Activated T-cell treated with anti-CD3 and anti-CD28 coated beads, Interleukin-2, amount 50 U/mL, for 4 hours (primary cell): ENCODE results near the gene NKAIN2. TPM values are rescaled to one million over a fixed set of nuclear protein-coding genes. Genes with fewer than 3 reads are reported as not detected.
"Not testable (repeated sequence)": the region's sequence is repeated elsewhere in the genome, so short reads cannot be mapped to it uniquely, and the experiment has no call there.

Source experiments
- ATAC-seq, 2 donors: fragments of 200-7000 bp; cut with Tn5 transposase; one replicate each; pipeline ENCODE4 v1.10.0; 2021
- DNase-seq: peaks from one replicate; pipeline ENCODE4 v3.0.0-alpha.2; 2020
- H3K27me3 Mint-ChIP-seq: one replicate; pipeline ENCODE4 v1.8.0; 2021; ENCODE audit warnings: low read depth, mixed read lengths
- H3K36me3 Mint-ChIP-seq: one replicate; pipeline ENCODE4 v1.8.0; 2022; ENCODE audit warnings: mixed read lengths; ENCODE audit not compliant: insufficient read depth
- H3K4me1 Mint-ChIP-seq: one replicate; pipeline ENCODE4 v1.8.0; 2021; ENCODE audit warnings: low read depth, mixed read lengths
- H3K4me3 Mint-ChIP-seq: one replicate; pipeline ENCODE4 v1.8.0; 2021; ENCODE audit warnings: mild to moderate bottlenecking, moderate library complexity, mixed read lengths
- H3K9me3 Mint-ChIP-seq: one replicate; pipeline ENCODE4 v1.8.0; 2021; ENCODE audit warnings: mixed read lengths
- total RNA-seq, 3 donors: library from RNA; stranded (reverse); gene quantifications; one replicate each; pipeline ENCODE4 v1.2.1, GENCODE V29; 2021

The NKAIN2 gene
- total RNA-seq, 3 donors from 2014 or later, result not detected

- Mint-ChIP-seq H3K4me1 (no peaks in the 10 kb centered on the region), H3K9me3 (peaks cover 3% of the 10 kb centered on the region), H3K4me3 (no peak overlapping the region), H3K36me3 (no peaks in the 10 kb centered on the region), H3K27me3 (no peaks in the 10 kb centered on the region)
- DNase-seq (no peak), ATAC-seq (no peak)
Observed at GRCh38 chr6:124524491-124525200, 721.0 kb downstream of the NKAIN2 start.

- H3K4me1 Mint-ChIP-seq, result no peaks in the 10 kb centered on the region
- H3K9me3 Mint-ChIP-seq, result peaks cover 5% of the 10 kb centered on the region
- H3K27me3 Mint-ChIP-seq, result no peaks in the 10 kb centered on the region
- no peaks in the 10 kb centered on the region for H3K36me3 Mint-ChIP-seq
- DNase-seq (no peak), ATAC-seq (no peak)
- no peak overlapping the region for H3K4me3 Mint-ChIP-seq
Observed at GRCh38 chr6:124530926-124531325, 727.3 kb downstream of the NKAIN2 start.

- DNase-seq, result no peak
- ATAC-seq, result no peak
- Mint-ChIP-seq H3K27me3 (no peaks in the 10 kb centered on the region), H3K4me3 (no peak overlapping the region), H3K9me3 (peaks cover 4% of the 10 kb centered on the region), H3K4me1 (no peaks in the 10 kb centered on the region), H3K36me3 (no peaks in the 10 kb centered on the region)
Observed at GRCh38 chr6:124535299-124535698, 731.6 kb downstream of the NKAIN2 start.

GRCh38 chr6:124535746-124536145, 732.1 kb downstream of the NKAIN2 start:
- Mint-ChIP-seq H3K36me3 (no peaks in the 10 kb centered on the region), H3K27me3 (no peaks in the 10 kb centered on the region), H3K4me3 (no peak overlapping the region), H3K9me3 (peaks cover 4% of the 10 kb centered on the region), H3K4me1 (no peaks in the 10 kb centered on the region)
- no peak for ATAC-seq
- no peak for DNase-seq

GRCh38 chr6:124536157-124536841, 732.6 kb downstream of the NKAIN2 start:
- DNase-seq (no peak), ATAC-seq (no peak)
- Mint-ChIP-seq H3K27me3 (no peaks in the 10 kb centered on the region), H3K9me3 (peaks cover 4% of the 10 kb centered on the region), H3K36me3 (no peaks in the 10 kb centered on the region), H3K4me1 (no peaks in the 10 kb centered on the region), H3K4me3 (no peak overlapping the region)

- DNase-seq (no peak), ATAC-seq (no peak)
- no peaks in the 10 kb centered on the region for H3K27me3 Mint-ChIP-seq
- H3K36me3 Mint-ChIP-seq, result no peaks in the 10 kb centered on the region
- H3K4me1 Mint-ChIP-seq, result no peaks in the 10 kb centered on the region
- H3K9me3 Mint-ChIP-seq, result peaks cover 4% of the 10 kb centered on the region
- no peak overlapping the region for H3K4me3 Mint-ChIP-seq
Observed at GRCh38 chr6:124536842-124537191, 733.2 kb downstream of the NKAIN2 start.

- no peaks in the 10 kb centered on the region for H3K36me3 Mint-ChIP-seq
Observed at GRCh38 chr6:124539096-124539495, 735.4 kb downstream of the NKAIN2 start.

GRCh38 chr6:124541573-124541972, 737.9 kb downstream of the NKAIN2 start:
- H3K4me1 Mint-ChIP-seq, result no peaks in the 10 kb centered on the region
- H3K36me3 Mint-ChIP-seq, result no peaks in the 10 kb centered on the region
- H3K27me3 Mint-ChIP-seq, result no peaks in the 10 kb centered on the region
- DNase-seq (no peak), ATAC-seq (no peak)
- H3K4me3 Mint-ChIP-seq, result no peak overlapping the region
- no peaks in the 10 kb centered on the region for H3K9me3 Mint-ChIP-seq

More at GRCh38 chr6:124539096-124539495, 735.4 kb downstream of the NKAIN2 start:
- Mint-ChIP-seq H3K4me3 (no peak overlapping the region), H3K27me3 (no peaks in the 10 kb centered on the region), H3K4me1 (no peaks in the 10 kb centered on the region), H3K9me3 (peaks cover 4% of the 10 kb centered on the region)
- DNase-seq (no peak), ATAC-seq (no peak)

- Mint-ChIP-seq H3K27me3 (no peaks in the 10 kb centered on the region), H3K9me3 (peaks cover 6% of the 10 kb centered on the region), H3K36me3 (no peaks in the 10 kb centered on the region), H3K4me1 (no peaks in the 10 kb centered on the region), H3K4me3 (no peak overlapping the region)
- DNase-seq (no peak), ATAC-seq (no peak)
Observed at GRCh38 chr6:124546601-124547000, 742.9 kb downstream of the NKAIN2 start.

- DNase-seq (no peak), ATAC-seq (no peak)
- Mint-ChIP-seq H3K9me3 (peaks cover 6% of the 10 kb centered on the region), H3K36me3 (no peaks in the 10 kb centered on the region), H3K27me3 (no peaks in the 10 kb centered on the region), H3K4me1 (no peaks in the 10 kb centered on the region), H3K4me3 (no peak overlapping the region)
Observed at GRCh38 chr6:124551711-124552233, 748.1 kb downstream of the NKAIN2 start.

- no peak overlapping the region for H3K4me3 Mint-ChIP-seq
- ATAC-seq, result no peak
- peaks cover 4% of the 10 kb centered on the region for H3K9me3 Mint-ChIP-seq
- no peak for DNase-seq
- H3K36me3 Mint-ChIP-seq, result no peaks in the 10 kb centered on the region
- no peaks in the 10 kb centered on the region for H3K27me3 Mint-ChIP-seq
- no peaks in the 10 kb centered on the region for H3K4me1 Mint-ChIP-seq
Observed at GRCh38 chr6:124557873-124558272, 754.2 kb downstream of the NKAIN2 start.

GRCh38 chr6:124560078-124560477, 756.4 kb downstream of the NKAIN2 start:
- H3K36me3 Mint-ChIP-seq, H3K27me3 Mint-ChIP-seq, H3K4me3 Mint-ChIP-seq, ATAC-seq, H3K9me3 Mint-ChIP-seq, DNase-seq, H3K4me1 Mint-ChIP-seq: not testable (repeated sequence)

GRCh38 chr6:124560873-124561567, 757.4 kb downstream of the NKAIN2 start:
- Mint-ChIP-seq H3K36me3 (no peaks in the 10 kb centered on the region), H3K4me3 (no peak overlapping the region), H3K9me3 (peaks cover 4% of the 10 kb centered on the region), H3K27me3 (no peaks in the 10 kb centered on the region), H3K4me1 (no peaks in the 10 kb centered on the region)
- ATAC-seq (no peak), DNase-seq (no peak)

GRCh38 chr6:124561635-124562130, 758.0 kb downstream of the NKAIN2 start:
- no peak for ATAC-seq
- Mint-ChIP-seq H3K27me3 (no peaks in the 10 kb centered on the region), H3K4me3 (no peak overlapping the region), H3K9me3 (peaks cover 4% of the 10 kb centered on the region), H3K4me1 (no peaks in the 10 kb centered on the region), H3K36me3 (no peaks in the 10 kb centered on the region)
- DNase-seq, result no peak
